Liver (tissue), 3 donors: Measurements from ENCODE around the gene FLAD1.

Experiments used
- EGR1 ChIP-seq, 2 donors: IDR thresholded peaks; 2 replicates each; pipeline ENCODE4 v1.6.1; 2016 to 2018; ENCODE audit warnings: antibody characterized with exemption in 2 of 2, low read depth in 2 of 2
- GABPA ChIP-seq, 2 donors: IDR thresholded peaks in 1 of 2; conservative IDR thresholded peaks in 1 of 2; 2 replicates each; pipeline ENCODE4 v1.6.1; 2016; ENCODE audit warnings: antibody characterized with exemption in 2 of 2, mild to moderate bottlenecking in 1 of 2, moderate library complexity in 1 of 2
- REST ChIP-seq: IDR thresholded peaks from 2 replicates; pipeline ENCODE4 v1.6.1; 2016; ENCODE audit warnings: antibody characterized with exemption, mild to moderate bottlenecking
- RXRA ChIP-seq, 2 donors: IDR thresholded peaks; 2 replicates each; pipeline ENCODE4 v1.6.1; 2017 to 2018; ENCODE audit warnings: antibody characterized with exemption in 2 of 2, mild to moderate bottlenecking in 1 of 2
- SP1 ChIP-seq: IDR thresholded peaks from 2 replicates; pipeline ENCODE4 v1.6.1; 2018; ENCODE audit warnings: antibody characterized with exemption, mild to moderate bottlenecking
- YY1 ChIP-seq: IDR thresholded peaks from 2 replicates; pipeline ENCODE4 v1.6.1; 2016; ENCODE audit warnings: antibody characterized with exemption, mild to moderate bottlenecking
- TF ChIP-seq, protein P1 (sequence below): fragments of 150-350 bp; IDR thresholded peaks from 2 replicates; pipeline ENCODE4 v1.5.1; 2017; ENCODE audit warnings: improper control_type of control experiment, low read depth, low read length; ENCODE audit not compliant: missing input control
- TF ChIP-seq, protein P2 (sequence below): IDR thresholded peaks from 2 replicates; pipeline ENCODE4 v1.6.1; 2016; ENCODE audit warnings: antibody characterized with exemption
- donor health status: healthy.
- donor health status: healthy.

DNA sequence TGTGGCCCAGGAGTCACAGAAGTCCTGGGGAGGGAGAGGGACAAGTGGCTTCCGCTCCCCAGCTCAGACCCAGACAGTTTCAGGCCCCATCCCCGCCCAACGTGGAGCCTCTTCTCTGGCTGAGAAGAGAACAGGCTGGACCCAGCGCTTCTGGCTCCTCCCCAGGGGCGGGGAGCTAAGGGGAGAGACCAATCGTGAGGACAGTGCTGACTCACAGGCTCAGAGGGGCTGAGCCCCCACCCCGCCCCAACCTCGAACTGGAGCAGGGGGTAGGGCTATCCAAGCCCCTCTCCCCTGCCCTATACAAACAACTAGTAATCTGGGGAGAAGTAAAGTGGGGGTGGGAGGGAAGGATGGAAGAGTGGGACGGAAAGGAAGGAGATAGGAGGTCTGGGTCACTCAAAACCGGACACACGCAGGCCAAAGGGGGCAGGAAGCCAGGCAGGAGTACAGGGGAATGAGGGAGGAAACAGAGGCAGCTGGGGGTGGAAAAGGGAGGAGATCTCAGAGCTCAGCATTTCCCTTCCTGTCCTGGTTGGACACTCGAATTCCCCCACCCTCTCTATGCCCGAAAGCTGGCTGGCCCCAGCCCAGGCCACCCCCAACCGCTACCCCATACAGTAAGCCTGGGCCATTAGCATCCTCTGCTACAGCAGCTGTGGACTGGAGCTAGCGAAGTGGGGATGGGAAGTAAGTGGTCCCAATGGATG is 12.4 kb upstream of the FLAD1 start, which contains the start of gene SHC1:
- TF ChIP-seq, protein P1, sequence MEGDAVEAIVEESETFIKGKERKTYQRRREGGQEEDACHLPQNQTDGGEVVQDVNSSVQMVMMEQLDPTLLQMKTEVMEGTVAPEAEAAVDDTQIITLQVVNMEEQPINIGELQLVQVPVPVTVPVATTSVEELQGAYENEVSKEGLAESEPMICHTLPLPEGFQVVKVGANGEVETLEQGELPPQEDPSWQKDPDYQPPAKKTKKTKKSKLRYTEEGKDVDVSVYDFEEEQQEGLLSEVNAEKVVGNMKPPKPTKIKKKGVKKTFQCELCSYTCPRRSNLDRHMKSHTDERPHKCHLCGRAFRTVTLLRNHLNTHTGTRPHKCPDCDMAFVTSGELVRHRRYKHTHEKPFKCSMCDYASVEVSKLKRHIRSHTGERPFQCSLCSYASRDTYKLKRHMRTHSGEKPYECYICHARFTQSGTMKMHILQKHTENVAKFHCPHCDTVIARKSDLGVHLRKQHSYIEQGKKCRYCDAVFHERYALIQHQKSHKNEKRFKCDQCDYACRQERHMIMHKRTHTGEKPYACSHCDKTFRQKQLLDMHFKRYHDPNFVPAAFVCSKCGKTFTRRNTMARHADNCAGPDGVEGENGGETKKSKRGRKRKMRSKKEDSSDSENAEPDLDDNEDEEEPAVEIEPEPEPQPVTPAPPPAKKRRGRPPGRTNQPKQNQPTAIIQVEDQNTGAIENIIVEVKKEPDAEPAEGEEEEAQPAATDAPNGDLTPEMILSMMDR, result no peak
- TF ChIP-seq, protein P2, sequence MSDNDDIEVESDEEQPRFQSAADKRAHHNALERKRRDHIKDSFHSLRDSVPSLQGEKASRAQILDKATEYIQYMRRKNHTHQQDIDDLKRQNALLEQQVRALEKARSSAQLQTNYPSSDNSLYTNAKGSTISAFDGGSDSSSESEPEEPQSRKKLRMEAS, result no peak
- TF ChIP-seq REST, result peak; percentile 48
- no peak for TF ChIP-seq EGR1 (IDR thresholded peaks at IDR 0.05; ENCODE audit: low read depth in 2 of 2)
- peak; percentile 41 for TF ChIP-seq SP1
- TF ChIP-seq GABPA (IDR thresholded peaks at IDR 0.05 in 1 of 2, conservative IDR thresholded peaks at IDR 0.05 in 1 of 2), result peak in 1 of 2 donors; percentile 61
- TF ChIP-seq RXRA (IDR thresholded peaks at IDR 0.05), result peak in 1 of 2 donors; percentile 17
- peak; percentile 48 for TF ChIP-seq YY1
